Smooth muscle cell (in vitro differentiated cells): Measurements from ENCODE around the gene PAX8. TPM values are rescaled to one million over a fixed set of nuclear protein-coding genes. Genes with fewer than 3 reads are reported as not detected.
"Not testable (repeated sequence)": the region's sequence is repeated elsewhere in the genome, so short reads cannot be mapped to it uniquely, and the experiment has no call there.

Experiments used
- DNase-seq: peaks from one replicate; lab custom pipeline; 2025; ENCODE audit not compliant: unreplicated experiment; lab: John Stamatoyannopoulos, UW
- H2AFZ ChIP-seq: fragments of 200-600 bp; sonication (generic); 2 replicates; pipeline ENCODE4 v1.6.0; 2016; ENCODE audit warnings: antibody characterized with exemption, low read depth, mild to moderate bottlenecking
- H3F3A ChIP-seq: fragments of 200-600 bp; sonication (generic); 2 replicates; pipeline ENCODE4 v1.6.0; 2017; ENCODE audit warnings: antibody characterized with exemption, low read depth
- H3K27ac ChIP-seq: fragments of 200-600 bp; sonication (generic); 2 replicates; pipeline ENCODE4 v1.5.1; 2016; ENCODE audit warnings: low read depth, mild to moderate bottlenecking
- H3K27me3 ChIP-seq: fragments of 200-600 bp; sonication (generic); 2 replicates; pipeline ENCODE4 v1.6.1; 2016; ENCODE audit warnings: low read depth, mild to moderate bottlenecking
- H3K36me3 ChIP-seq: fragments of 200-600 bp; sonication (generic); 2 replicates; pipeline ENCODE4 v1.5.1; 2016; ENCODE audit warnings: low read depth
- H3K4me1 ChIP-seq: fragments of 200-600 bp; sonication (generic); 2 replicates; pipeline ENCODE4 v1.5.1; 2016; ENCODE audit warnings: low read depth
- H3K4me2 ChIP-seq: fragments of 200-600 bp; sonication (generic); 2 replicates; pipeline ENCODE4 v1.6.0; 2016; ENCODE audit warnings: mild to moderate bottlenecking
- H3K4me3 ChIP-seq: fragments of 200-600 bp; sonication (generic); 2 replicates; pipeline ENCODE4 v1.5.1; 2016; ENCODE audit warnings: mild to moderate bottlenecking
- H3K79me2 ChIP-seq: fragments of 200-600 bp; sonication (generic); 2 replicates; pipeline ENCODE4 v1.6.0; 2016; ENCODE audit warnings: low read depth, mild to moderate bottlenecking
- H3K9ac ChIP-seq: fragments of 200-600 bp; sonication (generic); 2 replicates; pipeline ENCODE4 v1.6.0; 2016; ENCODE audit warnings: low read depth
- H3K9me3 ChIP-seq: fragments of 200-600 bp; sonication (generic); replicated peaks from 2 replicates; pipeline ENCODE4 v1.5.1; 2016; ENCODE audit warnings: low read depth
- H4K20me1 ChIP-seq: fragments of 200-600 bp; sonication (generic); 2 replicates; pipeline ENCODE4 v1.6.0; 2016; ENCODE audit warnings: low read depth
- CTCF ChIP-seq: fragments of 200-600 bp; sonication (generic); IDR thresholded peaks from 2 replicates; pipeline ENCODE4 v1.5.1; 2017; ENCODE audit warnings: borderline replicate concordance, mild to moderate bottlenecking, antibody characterized with exemption; ENCODE audit not compliant: insufficient read depth, poor library complexity, severe bottlenecking
- WGBS: methylation state at CpG from one replicate; pipeline ENCODE4 v1.1.7; 2016; ENCODE audit warnings: low lambda C conversion rate; 5-methylcytosine and 5-hydroxymethylcytosine counted together
- polyA plus RNA-seq: library from polyadenylated mRNA; unstranded; fragments of >200 nt; fragmentation: Nextera tagmentation; extraction: Ambion mirVana; gene quantifications from 2 replicates; pipeline ENCODE4 v1.2.1, GENCODE V29; 2016
- total RNA-seq: library from RNA; depleted of rRNA; stranded (reverse); fragments of >200 nt; gene quantifications from 2 replicates; pipeline ENCODE4 v1.2.3, GENCODE V29; 2014

The PAX8 gene
- total and polyA plus RNA-seq, 2 experiments from 2014 or later: not detected

DNA sequence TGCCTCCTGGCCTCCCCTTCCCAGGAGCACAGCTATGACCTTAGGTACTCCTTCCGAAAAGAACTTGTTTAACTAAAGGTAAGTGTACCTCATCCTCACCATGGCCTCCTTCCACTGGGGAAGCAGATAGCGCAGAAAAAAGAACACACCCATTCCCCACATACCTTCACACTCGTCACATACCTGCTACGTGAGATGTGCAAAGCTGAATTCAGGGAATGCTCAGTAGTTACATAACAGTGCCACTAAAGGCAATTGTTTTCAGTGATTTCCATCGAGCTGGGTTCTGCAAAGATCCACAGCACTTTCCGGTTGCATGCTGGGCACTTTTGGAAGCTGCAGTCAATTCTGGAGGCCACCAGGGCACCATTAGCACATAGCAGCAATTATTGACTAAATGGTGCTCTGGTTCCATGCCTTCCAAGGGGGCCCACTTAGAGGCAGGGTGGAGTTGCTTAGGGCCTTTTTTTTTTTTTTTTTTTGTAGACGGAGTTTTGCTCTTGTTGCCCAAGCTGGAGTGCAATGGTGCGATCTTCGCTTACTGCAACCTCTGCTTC lies 41.0 kb downstream of the PAX8 start:
- H3K4me2 ChIP-seq: no peak overlapping the region
- H3F3A ChIP-seq: no peaks in the 10 kb centered on the region
- H3K4me3 ChIP-seq: no peak overlapping the region
- no peak overlapping the region for H3K9ac ChIP-seq
- DNase-seq: no peak
- 75% methylated on average over 9 of the region's 9 CpGs for WGBS
- no peak overlapping the region for H3K27ac ChIP-seq
- TF ChIP-seq CTCF: no peak
- H3K27me3 ChIP-seq: no peaks in the 10 kb centered on the region
- no peaks in the 10 kb centered on the region for H3K9me3 ChIP-seq
- peaks cover 10% of the 10 kb centered on the region for H3K4me1 ChIP-seq
- H3K36me3 ChIP-seq: no peaks in the 10 kb centered on the region
- H3K79me2 ChIP-seq: no peaks in the 10 kb centered on the region
- H2AFZ ChIP-seq: no peak overlapping the region
- H4K20me1 ChIP-seq: no peaks in the 10 kb centered on the region

DNA sequence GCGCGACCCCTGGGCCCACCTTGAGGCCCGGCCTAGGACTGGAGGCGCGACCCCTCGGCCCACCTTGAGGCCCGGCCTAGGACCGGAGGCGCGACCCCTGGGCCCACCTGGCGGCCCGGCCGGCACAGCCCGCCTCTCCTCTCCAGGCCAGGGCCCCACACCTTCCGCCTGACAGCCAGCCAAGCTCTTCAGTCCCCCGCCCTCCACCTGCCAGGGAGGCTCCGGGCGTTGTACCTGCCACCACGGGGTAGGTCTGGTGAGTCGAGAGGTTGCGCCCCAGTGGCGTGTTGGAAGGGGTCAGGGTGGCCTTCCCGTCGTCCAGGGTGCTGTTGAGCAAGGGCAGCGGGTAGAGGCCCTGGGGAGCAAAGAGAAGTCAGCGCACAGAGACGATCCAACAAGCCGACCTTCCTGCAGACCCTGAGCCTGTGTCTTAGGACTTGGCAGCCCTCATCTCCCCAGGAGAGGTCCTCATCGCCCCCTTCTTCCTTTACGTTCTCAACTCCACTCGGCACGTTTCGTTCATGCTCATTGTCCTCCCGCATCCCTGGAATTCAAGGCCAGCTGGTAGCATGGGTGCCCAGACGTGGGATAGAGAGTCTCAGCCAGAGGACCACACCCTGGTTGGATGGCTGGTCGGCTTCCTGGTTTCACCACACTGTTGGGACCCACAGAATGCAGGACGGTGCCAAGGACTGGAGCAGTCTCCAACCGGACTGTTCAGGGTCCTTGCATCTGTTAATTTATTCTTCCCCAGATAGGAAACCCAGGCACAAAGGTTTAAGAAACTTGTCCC lies 42.2 kb downstream of the PAX8 start:
- Histone ChIP-seq H3K4me3 (no peak overlapping the region), H3K4me1 (peaks cover 10% of the 10 kb centered on the region), H3K79me2 (no peaks in the 10 kb centered on the region), H3F3A (no peaks in the 10 kb centered on the region), H3K9ac (no peak overlapping the region), H3K9me3 (no peaks in the 10 kb centered on the region), H3K36me3 (no peaks in the 10 kb centered on the region), H2AFZ (no peak overlapping the region), H4K20me1 (no peaks in the 10 kb centered on the region), H3K27ac (no peak overlapping the region), H3K4me2 (no peak overlapping the region), H3K27me3 (no peaks in the 10 kb centered on the region)
- 97% methylated on average over 30 of the region's 38 CpGs for WGBS
- TF ChIP-seq CTCF: no peak
- DNase-seq: no peak

DNA sequence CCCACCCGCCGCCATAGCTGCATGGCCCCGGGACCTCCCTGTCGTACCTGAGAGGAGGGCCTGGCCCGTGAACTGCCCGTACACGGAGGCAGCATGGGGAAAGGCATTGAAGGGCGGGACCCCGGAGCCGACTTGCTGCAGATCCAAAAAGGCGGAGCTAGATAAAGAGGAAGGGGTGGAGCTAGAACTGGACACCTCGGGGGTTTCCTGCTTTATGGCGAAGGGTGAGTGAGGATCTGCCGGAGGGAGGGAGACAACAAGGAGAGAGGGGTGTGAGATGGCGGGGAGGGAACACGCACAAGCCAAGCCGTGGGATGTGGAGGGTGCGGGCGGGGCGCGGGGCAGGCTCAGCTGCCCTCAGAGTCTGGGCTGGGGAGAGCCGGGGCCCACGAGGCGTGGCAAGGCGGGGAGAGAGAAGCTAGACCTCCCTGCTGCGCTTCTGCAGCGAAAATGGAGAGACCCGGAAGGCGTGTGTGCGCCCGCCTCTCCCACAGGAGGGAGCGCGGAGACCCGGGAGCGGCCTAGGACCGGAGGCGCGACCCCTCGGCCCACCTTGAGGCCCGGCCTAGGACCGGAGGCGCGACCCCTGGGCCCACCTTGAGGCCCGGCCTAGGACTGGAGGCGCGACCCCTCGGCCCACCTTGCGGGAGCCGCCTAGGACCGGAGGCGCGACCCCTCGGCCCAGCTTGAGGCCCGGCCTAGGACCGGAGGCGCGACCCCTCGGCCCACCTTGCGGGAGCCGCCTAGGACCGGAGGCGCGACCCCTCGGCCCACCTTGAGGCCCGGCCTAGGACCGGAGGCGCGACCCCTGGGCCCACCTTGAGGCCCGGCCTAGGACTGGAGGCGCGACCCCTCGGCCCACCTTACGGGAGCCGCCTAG lies 43.1 kb downstream of the PAX8 start:
- not testable (repeated sequence) for H2AFZ ChIP-seq, DNase-seq, H3K4me1 ChIP-seq, H3K79me2 ChIP-seq, H3K27me3 ChIP-seq, H3F3A ChIP-seq, H4K20me1 ChIP-seq, H3K9ac ChIP-seq, H3K9me3 ChIP-seq, H3K27ac ChIP-seq, H3K36me3 ChIP-seq, H3K4me3 ChIP-seq, H3K4me2 ChIP-seq
- 96% methylated on average over 19 of the region's 74 CpGs for WGBS

DNA sequence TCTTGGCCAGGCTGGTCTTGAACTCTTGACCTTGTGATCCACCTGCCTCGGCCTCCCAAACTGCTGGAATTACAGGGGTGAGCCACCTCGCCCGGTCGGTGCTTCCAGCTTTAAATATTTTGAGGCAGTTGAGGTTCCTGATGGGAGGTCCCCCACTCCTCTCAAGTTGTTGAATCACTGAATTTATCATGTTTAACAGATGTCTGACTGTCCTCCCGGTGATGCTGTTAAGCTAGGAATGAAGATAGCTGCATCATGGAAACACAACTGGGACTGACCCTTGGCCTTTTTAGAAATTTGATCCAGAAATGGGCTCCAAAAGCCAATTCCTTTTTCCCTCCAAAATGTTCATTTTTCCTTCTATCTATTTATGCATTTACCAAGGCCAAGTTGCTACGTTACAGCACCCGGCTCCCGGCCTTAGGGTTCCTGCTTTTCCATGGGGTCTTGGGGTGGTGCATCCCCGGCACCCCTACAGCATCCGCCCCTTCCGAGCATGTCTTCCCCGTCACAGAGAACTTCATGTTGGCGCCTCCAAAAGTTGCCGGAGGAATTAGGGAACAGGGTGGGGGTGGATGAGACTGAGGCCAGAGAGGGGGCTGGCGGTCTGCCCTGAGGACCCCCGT lies 43.9 kb downstream of the PAX8 start:
- no peak overlapping the region for H3K27ac ChIP-seq
- no peaks in the 10 kb centered on the region for H3K9me3 ChIP-seq
- H3K9ac ChIP-seq: no peak overlapping the region
- peaks cover 2% of the 10 kb centered on the region for H3K4me1 ChIP-seq
- no peak for TF ChIP-seq CTCF
- no peak overlapping the region for H2AFZ ChIP-seq
- no peaks in the 10 kb centered on the region for H4K20me1 ChIP-seq
- 96% methylated on average over 16 of the region's 16 CpGs for WGBS
- no peak for DNase-seq
- no peak overlapping the region for H3K4me2 ChIP-seq
- no peaks in the 10 kb centered on the region for H3K79me2 ChIP-seq
- H3K4me3 ChIP-seq: no peak overlapping the region
- H3K27me3 ChIP-seq: no peaks in the 10 kb centered on the region
- H3F3A ChIP-seq: no peaks in the 10 kb centered on the region
- H3K36me3 ChIP-seq: no peaks in the 10 kb centered on the region
